HCT116 (cell line): ENCODE measurements around the gene ARHGEF40.

ENCODE experiments used
- CTCF ChIP-seq, 3 experiments: fragments of 200-600 bp in 1 of 3; sonication (generic) in 1 of 3; IDR thresholded peaks in 2 of 3; conservative IDR thresholded peaks in 1 of 3; 2 replicates each; pipeline ENCODE4 v1.5.1; 2012 to 2017; ENCODE audit warnings: low read depth in 2 of 3, low read length in 2 of 3, antibody characterized with exemption in 1 of 3, borderline replicate concordance in 1 of 3, control low read depth in 1 of 3, mild to moderate bottlenecking in 1 of 3, mixed read lengths in 1 of 3, mixed run types in 1 of 3, moderate library complexity in 1 of 3; ENCODE audit not compliant: insufficient read depth in 1 of 3
- RAD21 ChIP-seq: IDR thresholded peaks from 2 replicates; pipeline ENCODE4 v1.6.1; 2012; ENCODE audit warnings: low read depth, mild to moderate bottlenecking

GRCh38 chr14:21103710-21104447, 33.8 kb downstream of the ARHGEF40 start:
- peak in 2 of 3 experiments; percentile 68 to 76; a peak in 3 of 6 replicates for TF ChIP-seq CTCF (IDR thresholded peaks at IDR 0.05 in 2 of 3, conservative IDR thresholded peaks at IDR 0.05 in 1 of 3; ENCODE audit: borderline replicate concordance in 1 of 3, insufficient read depth in 1 of 3, low read depth in 2 of 3, low read length in 2 of 3)
- TF ChIP-seq RAD21 = no peak
